HepG2 (cell line): ENCODE measurements around the gene AKTIP. TPM values are rescaled to one million over a fixed set of nuclear protein-coding genes. Genes with fewer than 3 reads are reported as not detected.

Experiments used
- ARNT2 ChIP-seq: sonication (generic); formaldehyde crosslinking; IDR thresholded peaks from 2 replicates; pipeline ENCODE4 v1.8.0; 2022; ENCODE audit warnings: mild to moderate bottlenecking, low read depth, missing genetic modification reagents, moderate library complexity
- DMTF1 ChIP-seq: sonication (generic); formaldehyde crosslinking; IDR thresholded peaks from 2 replicates; pipeline ENCODE4 v1.4.0; 2020; ENCODE audit warnings: mild to moderate bottlenecking, missing genetic modification reagents
- GATAD1 ChIP-seq: IDR thresholded peaks from 2 replicates; pipeline ENCODE4 v1.6.1; 2016; ENCODE audit warnings: missing genetic modification reagents, missing compliant biosample characterization
- GPN1 ChIP-seq: sonication (generic); formaldehyde crosslinking; IDR thresholded peaks from 2 replicates; pipeline ENCODE4 v1.5.1; 2020; ENCODE audit warnings: missing genetic modification reagents, borderline replicate concordance
- MED8 ChIP-seq: sonication (generic); formaldehyde crosslinking; IDR thresholded peaks from 2 replicates; pipeline ENCODE4 v1.8.1; 2023; ENCODE audit warnings: mild to moderate bottlenecking, missing genetic modification reagents; ENCODE audit not compliant: insufficient replicate concordance
- PRDM15 ChIP-seq: sonication (generic); formaldehyde crosslinking; IDR thresholded peaks from 2 replicates; pipeline ENCODE4 v1.4.0; 2020; ENCODE audit warnings: missing genetic modification reagents
- RAD21 ChIP-seq: fragments of 450-650 bp; formaldehyde crosslinking; IDR thresholded peaks from 2 replicates; pipeline ENCODE4 v1.5.0; 2020; ENCODE audit warnings: mild to moderate bottlenecking
- ZNF30 ChIP-seq: sonication (generic); formaldehyde crosslinking; IDR thresholded peaks from 2 replicates; pipeline ENCODE4 v1.5.0; 2020; ENCODE audit warnings: mild to moderate bottlenecking, missing genetic modification reagents
- ZNF317 ChIP-seq: sonication (generic); formaldehyde crosslinking; IDR thresholded peaks from 2 replicates; pipeline ENCODE4 v1.5.0; 2020; ENCODE audit warnings: mild to moderate bottlenecking, missing genetic modification reagents
- ZNF318 ChIP-seq: sonication (generic); formaldehyde crosslinking; IDR thresholded peaks from 2 replicates; pipeline ENCODE4 v1.4.0; 2020; ENCODE audit warnings: mild to moderate bottlenecking, missing genetic modification reagents
- ZNF383 ChIP-seq: sonication (generic); formaldehyde crosslinking; IDR thresholded peaks from 2 replicates; pipeline ENCODE4 v1.4.0; 2020; ENCODE audit warnings: missing genetic modification reagents, mild to moderate bottlenecking, borderline replicate concordance
- ZNF768 ChIP-seq: sonication (generic); formaldehyde crosslinking; IDR thresholded peaks from 2 replicates; pipeline ENCODE4 v1.4.0; 2020; ENCODE audit warnings: missing genetic modification reagents
- ZSCAN12 ChIP-seq: sonication (generic); formaldehyde crosslinking; IDR thresholded peaks from 2 replicates; pipeline ENCODE4 v1.9.0; 2021; ENCODE audit warnings: mild to moderate bottlenecking, missing genetic modification reagents
- polyA plus RNA-seq, 8 experiments: library from polyadenylated mRNA; depleted of rRNA in 3 of 8; stranded (reverse) in 7 of 8; unstranded in 1 of 8; fragments of >200 nt; fragmentation: Illumina TruSeq in 4 of 8; extraction: Trizol in 4 of 8; gene quantifications; 2 replicates each; pipeline versions ENCODE4 v1.2.1 to v1.2.3, GENCODE V29; 2011 to 2016; ENCODE audit warnings: low read depth in 4 of 8, missing spikeins in 1 of 8, mixed read lengths in 1 of 8; ENCODE audit not compliant: insufficient read depth in 1 of 8
- total RNA-seq, 5 experiments: library from RNA; depleted of rRNA; stranded (reverse); fragments of >200 nt; fragmentation: Illumina TruSeq; extraction: Trizol; gene quantifications; 2 replicates each; pipeline ENCODE4 v1.2.3, GENCODE V29; 2016; ENCODE audit warnings: low read depth in 1 of 5

The AKTIP gene
- total and polyA plus RNA-seq, 2 of the 13 experiments (the other 11 are each of a cell fraction or from before 2014, with no cell fraction given) = 28.8 to 49.0 TPM

GRCh38 chr16:53502331-53503269 is at the start of gene AKTIP (continued):
- TF ChIP-seq ZNF318 (no peak), ZNF768 (CRISPR knock-in tag) (peak; percentile 62; the same call in 1 of the 2 replicates), RAD21 (CRISPR knock-in tag) (peak; percentile 44), ZNF30 (CRISPR knock-in tag) (no peak), ZSCAN12 (CRISPR knock-in tag) (peak; percentile 48; the same call in 1 of the 2 replicates), DMTF1 (CRISPR knock-in tag) (peak; percentile 58; the same call in 1 of the 2 replicates), MED8 (no peak), ZNF383 (0 out of 2 replicates have a peak, but pooled peaks have one; percentile 70), PRDM15 (peak; percentile 60), GATAD1 (CRISPR knock-in tag) (peak; percentile 71), ARNT2 (peak; percentile 82), ZNF317 (CRISPR knock-in tag) (0 out of 2 replicates have a peak, but pooled peaks have one; percentile 15), GPN1 (CRISPR knock-in tag) (no peak)
